ENCODE results near the gene ABHD17A.

DNA sequence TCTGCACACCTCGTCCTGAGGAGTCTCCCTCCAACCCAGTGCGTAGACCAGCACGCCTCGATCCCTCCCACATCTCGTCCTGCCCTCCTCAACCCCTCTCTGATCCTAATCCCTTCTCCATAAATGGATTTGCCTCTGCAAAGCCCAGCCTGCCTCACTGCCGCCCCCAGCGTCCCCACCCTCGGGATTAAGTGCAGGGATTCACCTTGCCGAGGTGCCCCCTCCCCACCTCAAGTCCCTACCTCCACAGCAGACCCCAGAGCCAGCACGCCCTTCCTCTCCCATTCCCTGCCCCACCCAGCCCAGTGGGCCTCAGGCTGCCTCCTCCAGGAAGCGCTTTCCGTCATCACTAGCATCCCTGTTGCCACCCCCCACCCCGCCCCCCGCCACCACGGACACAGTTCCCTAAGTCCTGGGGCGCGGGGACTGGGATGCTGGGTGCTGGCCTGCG lies 25.9 kb downstream of the ABHD17A start:
- TF ChIP-seq, protein P1, sequence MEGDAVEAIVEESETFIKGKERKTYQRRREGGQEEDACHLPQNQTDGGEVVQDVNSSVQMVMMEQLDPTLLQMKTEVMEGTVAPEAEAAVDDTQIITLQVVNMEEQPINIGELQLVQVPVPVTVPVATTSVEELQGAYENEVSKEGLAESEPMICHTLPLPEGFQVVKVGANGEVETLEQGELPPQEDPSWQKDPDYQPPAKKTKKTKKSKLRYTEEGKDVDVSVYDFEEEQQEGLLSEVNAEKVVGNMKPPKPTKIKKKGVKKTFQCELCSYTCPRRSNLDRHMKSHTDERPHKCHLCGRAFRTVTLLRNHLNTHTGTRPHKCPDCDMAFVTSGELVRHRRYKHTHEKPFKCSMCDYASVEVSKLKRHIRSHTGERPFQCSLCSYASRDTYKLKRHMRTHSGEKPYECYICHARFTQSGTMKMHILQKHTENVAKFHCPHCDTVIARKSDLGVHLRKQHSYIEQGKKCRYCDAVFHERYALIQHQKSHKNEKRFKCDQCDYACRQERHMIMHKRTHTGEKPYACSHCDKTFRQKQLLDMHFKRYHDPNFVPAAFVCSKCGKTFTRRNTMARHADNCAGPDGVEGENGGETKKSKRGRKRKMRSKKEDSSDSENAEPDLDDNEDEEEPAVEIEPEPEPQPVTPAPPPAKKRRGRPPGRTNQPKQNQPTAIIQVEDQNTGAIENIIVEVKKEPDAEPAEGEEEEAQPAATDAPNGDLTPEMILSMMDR (IDR thresholded peaks at IDR 0.05), result no peak
- TF ChIP-seq POLR2A (IDR thresholded peaks at IDR 0.05) (no peak), EP300 (IDR thresholded peaks at IDR 0.05) (no peak), POLR2AphosphoS5 (IDR thresholded peaks at IDR 0.05) (no peak)
